ENCODE results near the gene EGLN2.
"Not testable (repeated sequence)": the region's sequence is repeated elsewhere in the genome, so short reads cannot be mapped to it uniquely, and the experiment has no call there.

EGLN2 gene

GRCh38 chr19:40803170-40803856, 4.3 kb downstream of the EGLN2 start:
- Mint-ChIP-seq H3K9me3 (no peaks in the 10 kb centered on the region), H3K36me3 (ENCODE audit: low read depth) (peaks cover 35% of the 10 kb centered on the region), H3K27me3 (no peaks in the 10 kb centered on the region), H3K4me3 (peak overlapping the region; percentile 90), H3K27ac (peak overlapping the region; percentile 93), H3K4me1 (peaks cover 86% of the 10 kb centered on the region)
- no peak for DNase-seq
- no peak for ATAC-seq

DNA sequence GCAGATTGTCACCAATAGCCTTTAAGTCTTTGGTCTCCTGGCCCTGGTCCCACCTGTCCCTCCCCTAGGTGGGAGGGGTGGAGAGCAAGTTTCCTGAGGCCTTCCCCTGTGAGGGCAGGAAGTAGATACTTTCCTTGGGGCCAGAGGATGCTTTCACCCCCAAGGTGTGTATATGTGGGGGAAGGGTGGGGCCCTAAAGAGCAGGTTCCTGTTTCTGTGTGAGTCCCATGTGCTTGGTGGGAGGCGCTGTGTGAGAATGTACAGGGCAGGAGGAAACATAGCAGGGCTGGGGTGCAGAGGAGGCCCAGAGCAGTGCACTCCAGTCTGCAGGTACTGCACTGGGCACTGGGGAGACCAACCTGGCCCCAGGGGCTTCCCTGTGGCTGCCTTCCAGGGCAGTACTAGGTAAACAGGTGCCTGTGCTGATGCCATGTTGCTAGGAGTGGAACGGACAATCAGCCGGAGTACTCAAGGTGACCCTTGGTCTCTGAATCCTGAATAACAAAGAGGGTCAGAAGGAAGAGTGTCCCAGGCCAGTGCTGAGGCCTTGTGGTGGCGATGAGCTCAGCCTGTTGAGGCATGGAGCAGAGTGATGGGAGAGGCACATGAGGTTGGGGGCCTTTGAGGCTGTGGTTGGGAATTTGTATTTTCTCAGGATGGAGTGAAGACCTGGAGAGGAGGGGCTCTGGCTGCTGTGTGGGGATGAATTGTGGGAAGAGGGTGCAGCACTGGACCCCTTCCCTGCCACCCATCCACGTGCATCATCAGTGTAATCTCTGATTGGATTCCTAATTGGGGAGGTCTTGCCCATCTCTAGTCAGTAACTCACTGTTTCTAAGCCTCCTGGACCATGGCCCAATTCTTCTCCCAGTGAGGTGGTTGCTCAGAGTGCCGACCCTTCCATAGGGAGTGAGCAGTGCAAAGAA, 5.1 kb downstream of the EGLN2 start:
- DNase-seq (peak; percentile 53), ATAC-seq (peak; percentile 33)
- peak overlapping the region; percentile 90 for H3K4me3 Mint-ChIP-seq
- H3K9me3 Mint-ChIP-seq: no peaks in the 10 kb centered on the region
- H3K4me1 Mint-ChIP-seq: peaks cover 84% of the 10 kb centered on the region
- peak overlapping the region; percentile 93 for H3K27ac Mint-ChIP-seq
- H3K36me3 Mint-ChIP-seq (ENCODE audit: low read depth): peaks cover 36% of the 10 kb centered on the region
- no peaks in the 10 kb centered on the region for H3K27me3 Mint-ChIP-seq

- H3K9me3 Mint-ChIP-seq: no peaks in the 10 kb centered on the region
- H3K4me1 Mint-ChIP-seq: peaks cover 85% of the 10 kb centered on the region
- peaks cover 36% of the 10 kb centered on the region for H3K36me3 Mint-ChIP-seq (ENCODE audit: low read depth)
- DNase-seq (no peak), ATAC-seq (no peak)
- peak overlapping the region; percentile 90 for H3K4me3 Mint-ChIP-seq
- no peaks in the 10 kb centered on the region for H3K27me3 Mint-ChIP-seq
- H3K27ac Mint-ChIP-seq: peak overlapping the region; percentile 93
Observed at GRCh38 chr19:40804783-40805242, 5.8 kb downstream of the EGLN2 start.

DNA sequence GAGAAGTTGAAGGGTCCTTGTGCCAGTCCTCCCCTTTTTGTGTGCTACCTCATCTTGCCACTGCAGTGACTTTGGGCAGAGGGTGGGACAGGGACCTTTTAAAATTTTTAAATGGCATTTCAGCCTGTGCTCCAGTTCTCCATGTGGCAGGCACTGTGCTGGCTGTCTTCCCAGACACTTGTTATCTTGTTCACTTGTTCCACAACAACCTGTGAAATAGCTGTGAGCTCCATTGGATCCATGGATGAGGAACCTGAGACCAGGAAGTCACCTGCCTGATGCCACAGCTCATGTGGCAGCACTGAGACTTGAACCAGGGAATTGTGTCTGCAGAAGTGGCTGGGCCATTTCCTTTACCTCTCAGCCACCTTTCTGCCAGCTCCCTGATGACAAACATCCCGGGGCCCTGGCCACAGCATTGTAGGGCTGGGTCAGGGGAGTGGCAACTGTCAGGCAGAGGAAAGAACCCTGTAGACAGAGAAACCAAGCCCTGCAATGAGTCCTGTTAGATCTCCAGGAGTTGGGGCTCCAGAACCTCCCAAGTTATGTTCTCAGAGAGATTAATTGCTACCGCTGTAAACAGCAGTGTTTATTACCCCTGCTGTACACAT, 6.4 kb downstream of the EGLN2 start:
- peak overlapping the region; percentile 90 for H3K4me3 Mint-ChIP-seq
- H3K4me1 Mint-ChIP-seq: peaks cover 85% of the 10 kb centered on the region
- H3K9me3 Mint-ChIP-seq: no peaks in the 10 kb centered on the region
- peaks cover 36% of the 10 kb centered on the region for H3K36me3 Mint-ChIP-seq (ENCODE audit: low read depth)
- ATAC-seq (no peak), DNase-seq (no peak)
- H3K27ac Mint-ChIP-seq: peak overlapping the region; percentile 93
- no peaks in the 10 kb centered on the region for H3K27me3 Mint-ChIP-seq

- peak overlapping the region; percentile 93 for H3K27ac Mint-ChIP-seq
- ATAC-seq (peak; percentile 65), DNase-seq (peak; percentile 87)
- H3K9me3 Mint-ChIP-seq: no peaks in the 10 kb centered on the region
- peaks cover 31% of the 10 kb centered on the region for H3K36me3 Mint-ChIP-seq (ENCODE audit: low read depth)
- H3K4me3 Mint-ChIP-seq: peak overlapping the region; percentile 64
- H3K4me1 Mint-ChIP-seq: peaks cover 83% of the 10 kb centered on the region
- no peaks in the 10 kb centered on the region for H3K27me3 Mint-ChIP-seq
Observed at GRCh38 chr19:40806423-40807146, 7.6 kb downstream of the EGLN2 start.

GRCh38 chr19:40807147-40808020, 8.4 kb downstream of the EGLN2 start:
- DNase-seq: no peak
- no peaks in the 10 kb centered on the region for H3K27me3 Mint-ChIP-seq

GRCh38 chr19:40808021-40808325, 9.0 kb downstream of the EGLN2 start:
- H3K4me1 Mint-ChIP-seq: peaks cover 82% of the 10 kb centered on the region
- H3K4me3 Mint-ChIP-seq: no peak overlapping the region
- H3K27ac Mint-ChIP-seq: peak overlapping the region; percentile 93
- no peaks in the 10 kb centered on the region for H3K27me3 Mint-ChIP-seq
- ATAC-seq (no peak), DNase-seq (no peak)
- peaks cover 25% of the 10 kb centered on the region for H3K36me3 Mint-ChIP-seq (ENCODE audit: low read depth)
- H3K9me3 Mint-ChIP-seq: no peaks in the 10 kb centered on the region

More at GRCh38 chr19:40807147-40808020, 8.4 kb downstream of the EGLN2 start:
- H3K36me3 Mint-ChIP-seq (ENCODE audit: low read depth): peaks cover 25% of the 10 kb centered on the region
- ATAC-seq: no peak
- peak overlapping the region; percentile 93 for H3K27ac Mint-ChIP-seq
- no peak overlapping the region for H3K4me3 Mint-ChIP-seq
- H3K9me3 Mint-ChIP-seq: no peaks in the 10 kb centered on the region
- peaks cover 83% of the 10 kb centered on the region for H3K4me1 Mint-ChIP-seq

DNA sequence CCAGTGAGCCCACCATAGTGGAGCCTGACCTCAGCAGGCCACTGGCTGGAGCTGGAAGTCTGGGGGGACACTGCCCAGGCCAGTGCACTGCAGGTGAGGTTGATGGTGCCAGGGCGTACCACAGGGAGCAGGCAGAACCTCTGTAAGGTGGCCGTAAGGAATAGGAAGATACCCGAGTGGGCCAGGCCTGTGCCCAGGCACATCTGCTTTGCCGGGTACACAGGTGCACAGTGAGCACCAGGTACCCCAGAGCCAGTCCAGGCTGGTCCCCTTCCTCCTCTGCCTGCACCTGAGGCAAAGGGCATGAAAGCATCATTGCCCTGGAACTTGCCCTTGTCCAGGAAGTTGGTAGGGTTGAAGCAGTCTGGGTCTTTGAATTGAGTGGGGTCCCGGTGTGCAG, 9.5 kb downstream of the EGLN2 start:
- ATAC-seq (no peak), DNase-seq (no peak)
- no peaks in the 10 kb centered on the region for H3K9me3 Mint-ChIP-seq
- no peaks in the 10 kb centered on the region for H3K27me3 Mint-ChIP-seq
- H3K4me3 Mint-ChIP-seq: no peak overlapping the region
- H3K36me3 Mint-ChIP-seq (ENCODE audit: low read depth): peaks cover 25% of the 10 kb centered on the region
- peaks cover 76% of the 10 kb centered on the region for H3K4me1 Mint-ChIP-seq
- H3K27ac Mint-ChIP-seq: no peak overlapping the region

DNA sequence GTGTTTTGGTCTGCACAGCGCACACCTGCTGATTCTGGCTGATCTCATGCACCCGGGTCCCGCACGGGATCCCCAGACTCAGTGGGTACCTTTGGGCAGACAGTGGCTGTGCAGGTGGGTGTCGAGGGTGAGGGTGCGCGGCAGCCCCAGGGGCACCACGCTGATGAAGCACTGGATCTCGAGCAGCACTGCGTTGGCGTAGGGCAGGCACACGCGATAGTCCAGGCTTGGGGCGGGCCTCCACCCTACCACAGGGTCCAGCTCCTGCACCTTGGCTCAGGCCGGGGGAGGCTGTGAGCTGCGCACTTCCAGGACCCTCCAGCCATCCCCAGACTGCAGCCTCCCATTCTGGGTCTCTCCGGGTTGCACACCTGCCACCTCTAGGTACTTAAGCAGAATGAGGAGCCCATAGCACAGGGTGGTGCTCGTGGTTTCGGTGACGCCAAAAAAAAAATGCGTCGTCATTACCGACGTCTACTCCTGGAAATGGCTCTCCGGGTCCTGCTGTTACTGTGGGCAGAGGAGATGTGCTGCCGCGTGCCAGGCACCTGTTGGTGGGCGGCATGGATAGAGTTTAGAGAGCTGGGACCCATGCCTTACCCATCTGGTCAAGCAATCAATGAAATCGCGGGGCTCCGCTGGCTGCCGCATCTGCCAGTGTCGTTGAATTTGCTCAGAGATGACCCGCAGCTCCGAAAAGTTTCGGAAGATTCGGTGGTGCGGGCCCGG, 10.5 kb downstream of the EGLN2 start:
- peaks cover 16% of the 10 kb centered on the region for H3K36me3 Mint-ChIP-seq (ENCODE audit: low read depth)
- H3K4me1 Mint-ChIP-seq: peaks cover 66% of the 10 kb centered on the region
- no peak overlapping the region for H3K27ac Mint-ChIP-seq
- H3K9me3 Mint-ChIP-seq: no peaks in the 10 kb centered on the region
- no peak for DNase-seq
- no peak overlapping the region for H3K4me3 Mint-ChIP-seq
- no peaks in the 10 kb centered on the region for H3K27me3 Mint-ChIP-seq
- ATAC-seq: no peak

- no peak for DNase-seq
- Mint-ChIP-seq H3K36me3 (ENCODE audit: low read depth) (peaks cover 11% of the 10 kb centered on the region), H3K27ac (no peak overlapping the region), H3K4me3 (no peak overlapping the region), H3K9me3 (no peaks in the 10 kb centered on the region), H3K4me1 (peaks cover 60% of the 10 kb centered on the region), H3K27me3 (no peaks in the 10 kb centered on the region)
- ATAC-seq: no peak
Observed at GRCh38 chr19:40810160-40810559, 11.2 kb downstream of the EGLN2 start.

DNA sequence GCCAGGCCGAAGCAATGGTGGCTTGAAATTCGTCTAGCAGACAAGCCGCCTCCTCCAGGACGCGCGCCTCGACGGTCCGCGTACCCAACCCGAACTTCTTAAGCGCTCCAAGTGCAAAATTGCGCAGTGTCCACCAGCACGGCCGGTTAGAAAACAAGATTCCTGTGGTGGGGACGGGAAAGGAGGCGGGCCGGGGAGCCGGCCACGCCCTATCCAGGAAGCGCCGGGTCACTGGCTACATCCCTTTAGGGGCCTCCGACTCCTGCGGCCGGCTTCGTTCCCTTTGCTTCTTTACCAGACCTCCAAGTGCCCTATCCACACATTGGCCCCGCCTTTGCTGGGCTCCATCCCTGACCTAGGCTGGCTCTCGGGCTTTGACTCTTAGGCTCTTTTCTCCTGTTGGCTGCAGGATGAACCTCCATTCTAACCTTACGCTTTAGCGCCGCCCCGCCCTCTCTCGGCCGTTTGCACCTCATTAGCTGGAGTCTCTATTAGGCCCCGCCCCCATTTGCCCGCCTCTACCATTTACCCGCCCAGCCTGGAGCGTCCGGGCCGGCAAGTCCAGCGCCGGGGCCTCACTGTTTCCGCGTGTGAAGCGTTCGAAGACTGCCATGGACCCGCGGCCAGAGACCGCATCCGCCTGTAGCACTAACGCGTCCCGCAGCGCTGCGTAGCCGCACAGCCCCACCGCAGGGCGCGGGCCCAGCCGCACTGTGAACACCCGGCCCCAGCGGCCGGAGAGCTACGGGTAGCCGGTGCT, 11.8 kb downstream of the EGLN2 start:
- Mint-ChIP-seq H3K36me3 (ENCODE audit: low read depth) (peaks cover 11% of the 10 kb centered on the region), H3K4me1 (peaks cover 53% of the 10 kb centered on the region), H3K4me3 (peak overlapping the region; percentile 81), H3K27ac (peak overlapping the region; percentile 62)
- peak; percentile 65 for DNase-seq
- not testable (repeated sequence) for H3K9me3 Mint-ChIP-seq, H3K27me3 Mint-ChIP-seq
- peak; percentile 76 for ATAC-seq

DNA sequence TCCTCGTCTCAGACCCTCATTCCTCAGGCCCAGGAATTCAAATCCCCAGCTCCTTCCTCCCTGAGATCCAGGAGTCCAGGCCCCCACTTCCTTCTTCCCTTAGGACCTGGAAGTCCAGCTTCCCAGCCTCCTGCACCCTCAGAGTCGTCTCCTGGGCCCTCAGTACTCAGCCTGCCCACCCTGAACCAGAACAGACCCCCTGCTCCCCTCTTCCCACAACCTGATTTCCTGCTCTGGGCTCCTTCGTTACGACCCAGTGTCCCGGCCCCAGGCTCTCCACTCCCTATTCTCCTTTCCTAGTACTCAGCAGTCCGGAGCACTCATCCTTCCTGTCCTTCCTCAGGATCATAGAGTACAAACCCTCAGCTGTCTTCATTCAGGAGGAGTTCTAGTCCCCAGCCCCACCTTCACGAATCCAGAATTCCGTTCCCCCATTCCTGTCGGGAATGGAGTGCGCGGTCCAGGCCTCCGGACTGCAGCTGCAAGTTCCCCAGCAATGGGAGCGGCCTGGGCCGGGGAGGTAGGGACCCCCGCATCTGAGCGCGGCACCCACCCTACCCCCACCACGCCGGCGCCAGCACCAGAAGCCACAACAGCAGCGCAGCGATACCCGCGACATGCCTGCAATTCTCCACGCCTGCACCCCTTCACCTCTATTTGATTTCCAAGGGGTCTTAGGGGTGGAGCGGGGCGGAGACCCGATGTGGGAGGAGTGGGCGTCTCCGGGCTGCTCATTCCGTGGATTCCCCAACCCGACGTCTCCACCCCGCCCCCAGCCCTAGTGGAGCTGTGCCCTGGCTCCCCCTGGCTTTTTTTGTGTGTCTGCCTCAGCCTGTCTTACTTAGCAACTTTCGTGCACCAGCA, 12.7 kb downstream of the EGLN2 start:
- peaks cover 10% of the 10 kb centered on the region for H3K36me3 Mint-ChIP-seq (ENCODE audit: low read depth)
- H3K4me1 Mint-ChIP-seq: peaks cover 44% of the 10 kb centered on the region
- H3K9me3 Mint-ChIP-seq: no peaks in the 10 kb centered on the region
- no peak for ATAC-seq
- H3K4me3 Mint-ChIP-seq: peak overlapping the region; percentile 81
- H3K27me3 Mint-ChIP-seq: no peaks in the 10 kb centered on the region
- peak overlapping the region; percentile 49 for H3K27ac Mint-ChIP-seq
- DNase-seq: no peak
